GM12874 (cell line): ENCODE data around the gene RASGEF1C.

Experiments used
- CTCF ChIP-seq: IDR thresholded peaks from 2 replicates; pipeline ENCODE4 v1.5.1; 2011; ENCODE audit warnings: low read depth, mild to moderate bottlenecking, control low read depth, low read length, moderate library complexity; ENCODE audit not compliant: insufficient read depth

RASGEF1C gene

GRCh38 chr5:180068519-180069090 is 140.4 kb downstream of the RASGEF1C start:
- no peak for TF ChIP-seq CTCF

- TF ChIP-seq CTCF: no peak
Measured at GRCh38 chr5:180067986-180068385, 141.0 kb downstream of the RASGEF1C start.

- no peak for TF ChIP-seq CTCF
Measured at GRCh38 chr5:180060192-180060591, 148.8 kb downstream of the RASGEF1C start.

GRCh38 chr5:180059326-180059725 is 149.7 kb downstream of the RASGEF1C start:
- no peak for TF ChIP-seq CTCF

- no peak for TF ChIP-seq CTCF
Measured at GRCh38 chr5:180056153-180056552, 152.9 kb downstream of the RASGEF1C start.

GRCh38 chr5:180054226-180054625 is 154.8 kb downstream of the RASGEF1C start:
- TF ChIP-seq CTCF: no peak

- no peak for TF ChIP-seq CTCF
Measured at GRCh38 chr5:180053061-180053602, 155.9 kb downstream of the RASGEF1C start.
